ENCODE measurements around the gene ADGRG2.

Gene ADGRG2

GRCh38 chrX:19040373-19040772 lies 81.9 kb downstream of the ADGRG2 start:
- TF ChIP-seq CTCF (IDR thresholded peaks at IDR 0.05; ENCODE audit: low read depth, low read length), result no peak

GRCh38 chrX:19034025-19034424 lies 88.2 kb downstream of the ADGRG2 start:
- no peak for TF ChIP-seq CTCF (IDR thresholded peaks at IDR 0.05; ENCODE audit: low read depth, low read length)
- H3K27me3 ChIP-seq (ENCODE audit: insufficient read depth, low read depth, severe bottlenecking), result peaks cover 40% of the 10 kb centered on the region
- H3K4me3 ChIP-seq (ENCODE audit: low read depth, low read length), result no peak overlapping the region
- no peaks in the 10 kb centered on the region for H3K36me3 ChIP-seq
- no peak overlapping the region for H3K27ac ChIP-seq
- no peak for DNase-seq
- no peaks in the 10 kb centered on the region for H3K9me3 ChIP-seq (ENCODE audit: severe bottlenecking)

More at GRCh38 chrX:19040373-19040772, 81.9 kb downstream of the ADGRG2 start:
- Histone ChIP-seq H3K27ac (no peak overlapping the region), H3K36me3 (no peaks in the 10 kb centered on the region), H3K9me3 (ENCODE audit: severe bottlenecking) (no peaks in the 10 kb centered on the region), H3K4me3 (ENCODE audit: low read depth, low read length) (no peak overlapping the region), H3K27me3 (ENCODE audit: insufficient read depth, low read depth, severe bottlenecking) (peaks cover 29% of the 10 kb centered on the region)
- DNase-seq, result no peak

GRCh38 chrX:19030805-19031204 lies 91.5 kb downstream of the ADGRG2 start:
- H3K9me3 ChIP-seq (ENCODE audit: severe bottlenecking), result no peaks in the 10 kb centered on the region
- H3K4me3 ChIP-seq (ENCODE audit: low read depth, low read length), result no peak overlapping the region
- no peak for TF ChIP-seq CTCF (IDR thresholded peaks at IDR 0.05; ENCODE audit: low read depth, low read length)
- DNase-seq, result no peak
- H3K27ac ChIP-seq, result no peak overlapping the region
- peaks cover 38% of the 10 kb centered on the region for H3K27me3 ChIP-seq (ENCODE audit: insufficient read depth, low read depth, severe bottlenecking)
- no peaks in the 10 kb centered on the region for H3K36me3 ChIP-seq

GRCh38 chrX:19028560-19028959 lies 93.7 kb downstream of the ADGRG2 start:
- no peak for TF ChIP-seq CTCF (IDR thresholded peaks at IDR 0.05; ENCODE audit: low read depth, low read length)
- H3K4me3 ChIP-seq (ENCODE audit: low read depth, low read length), result no peak overlapping the region
- no peak for DNase-seq
- no peaks in the 10 kb centered on the region for H3K36me3 ChIP-seq
- H3K27me3 ChIP-seq (ENCODE audit: insufficient read depth, low read depth, severe bottlenecking), result peaks cover 40% of the 10 kb centered on the region
- no peak overlapping the region for H3K27ac ChIP-seq
- H3K9me3 ChIP-seq (ENCODE audit: severe bottlenecking), result no peaks in the 10 kb centered on the region

GRCh38 chrX:19024366-19024765 lies 97.9 kb downstream of the ADGRG2 start:
- Histone ChIP-seq H3K9me3 (ENCODE audit: severe bottlenecking) (no peaks in the 10 kb centered on the region), H3K27me3 (ENCODE audit: insufficient read depth, low read depth, severe bottlenecking) (peaks cover 44% of the 10 kb centered on the region), H3K27ac (no peak overlapping the region), H3K4me3 (ENCODE audit: low read depth, low read length) (no peak overlapping the region), H3K36me3 (no peaks in the 10 kb centered on the region)
- TF ChIP-seq CTCF (IDR thresholded peaks at IDR 0.05; ENCODE audit: low read depth, low read length), result no peak
- DNase-seq, result no peak

- Histone ChIP-seq H3K9me3 (ENCODE audit: severe bottlenecking) (no peaks in the 10 kb centered on the region), H3K27me3 (ENCODE audit: insufficient read depth, low read depth, severe bottlenecking) (peaks cover 44% of the 10 kb centered on the region), H3K27ac (no peak overlapping the region), H3K36me3 (no peaks in the 10 kb centered on the region), H3K4me3 (ENCODE audit: low read depth, low read length) (no peak overlapping the region)
- TF ChIP-seq CTCF (IDR thresholded peaks at IDR 0.05; ENCODE audit: low read depth, low read length), result no peak
- no peak for DNase-seq
Measured at GRCh38 chrX:19019996-19020395, 102.3 kb downstream of the ADGRG2 start.
